HepG2 (cell line): ENCODE measurements around the gene UBAC2. TPM values are rescaled to one million over a fixed set of nuclear protein-coding genes. Genes with fewer than 3 reads are reported as not detected.

Experiments used
- ATAC-seq: fragments of 200-7000 bp; cut with Tn5 transposase; 3 replicates; pipeline ENCODE4 v1.9.1; 2020; ENCODE audit warnings: mild to moderate bottlenecking, moderate library complexity
- BruUV-seq: library from RNA; stranded (reverse); fragments of 400-500 nt; replicated peaks from 2 replicates; lab custom pipeline; 2021; lab: Mats Ljungman, UMichigan
- CTCF ChIA-PET: fragments of 300-600 bp; formaldehyde crosslinking; extraction: SDS; loops from one replicate; lab custom pipeline; 2021; ENCODE audit warnings: low total read pairs, inconsistent platforms, low intra/inter-chr PET ratio; lab: Yijun Ruan, JAX
- POLR2A ChIA-PET: fragments of 350-600 bp; sonication (Branson Sonifier 250); formaldehyde crosslinking; loops from one replicate; lab custom pipeline; 2020; ENCODE audit warnings: antibody characterized with exemption, inconsistent platforms; lab: Yijun Ruan, JAX
- DNase-seq: peaks from one replicate; pipeline ENCODE4 v3.0.0-alpha.2; 2015; ENCODE audit warnings: low spot score
- FAIRE-seq: peaks from 3 replicates; lab custom pipeline; 2011; peaks lifted over from hg19 to GRCh38; lab: Jason Lieb, UNC
- H2AFZ ChIP-seq: one replicate; pipeline ENCODE4 v1.6.1; 2011; ENCODE audit warnings: low read length, inconsistent platforms
- H3K27ac ChIP-seq: fragments of 300-600 bp; 3 replicates; pipeline ENCODE4 v1.8.0; 2011; ENCODE audit warnings: mixed run types, mild to moderate bottlenecking, mixed read lengths, low read length, inconsistent platforms; ENCODE audit not compliant: insufficient read depth; ENCODE audit errors: extremely low read length
- H3K27me3 ChIP-seq, 2 experiments: fragments of 200-600 bp in 1 of 2; 2 replicates in 1 of 2; 3 replicates in 1 of 2; pipeline versions ENCODE4 v1.6.0 to v1.8.0; 2011; ENCODE audit warnings: low read length in 2 of 2, mild to moderate bottlenecking in 2 of 2, moderate library complexity in 2 of 2, inconsistent platforms in 1 of 2; ENCODE audit not compliant: insufficient read depth in 2 of 2, control insufficient read depth in 1 of 2
- H3K36me3 ChIP-seq, 2 experiments: fragments of 200-600 bp in 1 of 2; replicated peaks in 1 of 2; 2 replicates in 1 of 2; 3 replicates in 1 of 2; pipeline versions ENCODE4 v1.5.1 to v1.8.0; 2011; ENCODE audit warnings: low read length in 2 of 2, inconsistent platforms in 1 of 2; ENCODE audit not compliant: insufficient read depth in 2 of 2, control insufficient read depth in 1 of 2
- H3K4me1 ChIP-seq: 2 replicates; pipeline ENCODE4 v1.5.1; 2012; ENCODE audit warnings: low read length, inconsistent platforms; ENCODE audit not compliant: insufficient read depth
- H3K4me2 ChIP-seq: 2 replicates; pipeline ENCODE4 v1.6.0; 2011; ENCODE audit warnings: low read depth, low read length, inconsistent platforms
- H3K4me3 ChIP-seq, 3 experiments: fragments of 200-600 bp in 1 of 3; sonication (generic), shearing (Covaris generic) in 1 of 3; replicated peaks in 1 of 3; 2 replicates each; pipeline ENCODE4 v1.5.1; 2011 to 2016; ENCODE audit warnings: low read length in 3 of 3, inconsistent platforms in 2 of 3, low read depth in 2 of 3, mild to moderate bottlenecking in 2 of 3, control low read depth in 1 of 3, mixed read lengths in 1 of 3; ENCODE audit not compliant: insufficient read depth in 1 of 3
- H3K79me2 ChIP-seq: one replicate; pipeline ENCODE4 v1.6.1; 2011; ENCODE audit warnings: low read length, inconsistent platforms; ENCODE audit not compliant: insufficient read depth
- H3K9ac ChIP-seq: 2 replicates; pipeline ENCODE4 v1.6.0; 2011; ENCODE audit warnings: mild to moderate bottlenecking, low read depth, low read length, inconsistent platforms; ENCODE audit not compliant: insufficient read depth
- H3K9me3 ChIP-seq: 2 replicates; pipeline ENCODE4 v1.5.1; 2012; ENCODE audit warnings: mild to moderate bottlenecking, low read length
- H4K20me1 ChIP-seq: 2 replicates; pipeline ENCODE4 v1.6.0; 2011; ENCODE audit warnings: inconsistent platforms, mild to moderate bottlenecking, low read length, moderate library complexity; ENCODE audit not compliant: insufficient read depth
- CBFB ChIP-seq: sonication (generic); formaldehyde crosslinking; IDR thresholded peaks from 2 replicates; pipeline ENCODE4 v1.4.0; 2020; ENCODE audit warnings: missing genetic modification reagents
- KDM6A ChIP-seq: IDR thresholded peaks from 2 replicates; pipeline ENCODE4 v1.6.1; 2016; ENCODE audit warnings: low read depth
- PBX2 ChIP-seq: IDR thresholded peaks from 2 replicates; pipeline ENCODE4 v1.6.1; 2016; ENCODE audit warnings: control low read depth
- SRF ChIP-seq: IDR thresholded peaks from 2 replicates; pipeline ENCODE4 v1.6.1; 2011; ENCODE audit warnings: mild to moderate bottlenecking, low read depth, low read length, moderate library complexity
- TOPORS ChIP-seq: sonication (generic); formaldehyde crosslinking; IDR thresholded peaks from 2 replicates; pipeline ENCODE4 v1.8.0; 2023; ENCODE audit warnings: mild to moderate bottlenecking, missing genetic modification reagents
- XBP1 ChIP-seq: sonication (generic); formaldehyde crosslinking; IDR thresholded peaks from 2 replicates; pipeline ENCODE4 v1.5.0; 2020; ENCODE audit warnings: missing genetic modification reagents
- ZFP82 ChIP-seq: sonication (generic); formaldehyde crosslinking; IDR thresholded peaks from 2 replicates; pipeline ENCODE4 v1.5.1; 2020; ENCODE audit warnings: mild to moderate bottlenecking, missing genetic modification reagents, borderline replicate concordance
- ZNF205 ChIP-seq: IDR thresholded peaks from 2 replicates; pipeline ENCODE4 v1.6.1; 2018; ENCODE audit warnings: missing biosample characterization, missing genetic modification reagents
- ZNF30 ChIP-seq: sonication (generic); formaldehyde crosslinking; IDR thresholded peaks from 2 replicates; pipeline ENCODE4 v1.5.0; 2020; ENCODE audit warnings: mild to moderate bottlenecking, missing genetic modification reagents
- ZNF318 ChIP-seq: sonication (generic); formaldehyde crosslinking; IDR thresholded peaks from 2 replicates; pipeline ENCODE4 v1.4.0; 2020; ENCODE audit warnings: mild to moderate bottlenecking, missing genetic modification reagents
- ZNF740 ChIP-seq: sonication (generic); formaldehyde crosslinking; IDR thresholded peaks from 2 replicates; pipeline ENCODE4 v1.4.0; 2020; ENCODE audit warnings: missing genetic modification reagents
- WGBS: methylation state at CpG from one replicate; pipeline ENCODE4 v1.1.6; 2017; ENCODE audit warnings: low lambda C conversion rate; 5-methylcytosine and 5-hydroxymethylcytosine counted together
- in situ Hi-C: cut with HindIII; loops from 2 replicates; pipeline ENCODE4 v1.10.0; 2017; ENCODE audit warnings: low pct_unique_long_range_greater_than_20kb; ENCODE audit not compliant: extremely low pct_ligation_motif_present
- intact Hi-C: fragments of 100-400 bp; cut with micrococcal nuclease; formaldehyde crosslinking; loops from one replicate; pipeline ENCODE4 v1.10.0; 2022; ENCODE audit not compliant: unreplicated experiment
- polyA plus RNA-seq, 8 experiments: library from polyadenylated mRNA; depleted of rRNA in 3 of 8; stranded (reverse) in 7 of 8; unstranded in 1 of 8; fragments of >200 nt; fragmentation: Illumina TruSeq in 4 of 8; extraction: Trizol in 4 of 8; gene quantifications; 2 replicates each; pipeline versions ENCODE4 v1.2.1 to v1.2.3, GENCODE V29; 2011 to 2016; ENCODE audit warnings: low read depth in 4 of 8, missing spikeins in 1 of 8, mixed read lengths in 1 of 8; ENCODE audit not compliant: insufficient read depth in 1 of 8
- total RNA-seq, 5 experiments: library from RNA; depleted of rRNA; stranded (reverse); fragments of >200 nt; fragmentation: Illumina TruSeq; extraction: Trizol; gene quantifications; 2 replicates each; pipeline ENCODE4 v1.2.3, GENCODE V29; 2016; ENCODE audit warnings: low read depth in 1 of 5
- TF ChIP-seq, protein P1 (sequence below): sonication (generic); formaldehyde crosslinking; IDR thresholded peaks from 2 replicates; pipeline ENCODE4 v1.5.0; 2020; ENCODE audit warnings: missing genetic modification reagents, mild to moderate bottlenecking, borderline replicate concordance

The UBAC2 gene
- total and polyA plus RNA-seq, 2 of the 13 experiments (the other 11 are each of a cell fraction or from before 2014, with no cell fraction given): 61.3 to 80.8 TPM

DNA sequence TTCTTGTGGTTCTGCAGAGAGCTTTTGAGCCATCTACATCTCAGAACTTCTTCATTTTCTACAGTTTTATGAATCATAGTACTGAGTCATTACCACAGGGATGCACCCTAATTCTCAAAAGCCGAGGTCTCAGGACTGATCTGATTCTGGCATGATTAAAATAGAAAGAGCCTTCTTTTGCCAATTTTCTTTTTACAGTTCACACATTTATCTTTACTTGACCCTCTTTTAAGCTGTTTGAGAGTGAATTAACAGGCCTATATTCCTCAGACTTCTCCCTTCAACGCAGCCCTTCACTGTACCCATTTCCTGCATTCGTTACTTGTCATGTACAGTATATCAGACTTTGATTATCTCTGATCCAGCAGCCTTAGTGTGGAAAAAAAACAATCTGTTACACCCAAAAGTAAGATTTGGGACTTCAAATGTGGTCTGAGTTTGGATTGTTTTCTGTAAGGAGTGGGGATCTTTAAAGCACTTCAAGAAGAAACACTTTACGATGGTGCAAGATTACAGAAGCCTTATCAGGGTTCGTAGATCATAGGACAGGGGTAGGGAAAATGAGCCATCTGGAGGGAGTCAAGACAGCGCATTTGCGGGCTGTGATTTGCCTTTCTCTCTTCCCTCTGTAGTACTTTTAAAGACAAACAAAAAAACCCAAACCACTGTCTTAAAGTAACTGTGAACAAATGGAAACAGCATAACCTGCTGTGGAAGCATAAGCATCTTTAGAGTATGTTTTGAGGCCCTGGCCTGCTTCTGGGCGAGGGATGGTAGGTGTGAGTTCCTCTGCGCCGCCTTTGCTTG is 121.8 kb downstream of the UBAC2 start:
- ATAC-seq (no peak), FAIRE-seq (no peak), DNase-seq (no peak)
- no TSS peak for BruUV-seq
- H3K9me3 ChIP-seq: no peaks in the 10 kb centered on the region
- no peaks in the 10 kb centered on the region for H4K20me1 ChIP-seq
- peaks cover 0 to 17% of the 10 kb centered on the region in 2 experiments; a peak in 4 of 5 replicates for H3K36me3 ChIP-seq
- ChIA-PET CTCF (no interaction called here), POLR2A (no interaction called here)
- no peaks in the 10 kb centered on the region for H3K4me1 ChIP-seq
- in situ Hi-C loops (no loop called here), intact Hi-C loops (no loop called here)
- H3K79me2 ChIP-seq: no peaks in the 10 kb centered on the region
- WGBS: 95% methylated on average over 10 of the region's 10 CpGs
- H3K27me3 ChIP-seq: no peaks in the 10 kb centered on the region
- H2AFZ ChIP-seq: no peak overlapping the region
- no peak overlapping the region for H3K27ac ChIP-seq
- no peak overlapping the region for H3K4me3 ChIP-seq
- H3K4me2 ChIP-seq: no peak overlapping the region
- H3K9ac ChIP-seq: no peak overlapping the region
- TF ChIP-seq, protein P1, sequence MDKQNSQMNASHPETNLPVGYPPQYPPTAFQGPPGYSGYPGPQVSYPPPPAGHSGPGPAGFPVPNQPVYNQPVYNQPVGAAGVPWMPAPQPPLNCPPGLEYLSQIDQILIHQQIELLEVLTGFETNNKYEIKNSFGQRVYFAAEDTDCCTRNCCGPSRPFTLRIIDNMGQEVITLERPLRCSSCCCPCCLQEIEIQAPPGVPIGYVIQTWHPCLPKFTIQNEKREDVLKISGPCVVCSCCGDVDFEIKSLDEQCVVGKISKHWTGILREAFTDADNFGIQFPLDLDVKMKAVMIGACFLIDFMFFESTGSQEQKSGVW (CRISPR knock-in tag): no peak
- no peak for TF ChIP-seq XBP1 (CRISPR knock-in tag)
- no peak for TF ChIP-seq SRF
- no peak for TF ChIP-seq CBFB (CRISPR knock-in tag)
- no peak for TF ChIP-seq PBX2 (CRISPR knock-in tag)
- TF ChIP-seq ZNF30 (CRISPR knock-in tag): no peak
- TF ChIP-seq ZFP82: no peak
- TF ChIP-seq ZNF740 (CRISPR knock-in tag): no peak
- TF ChIP-seq ZNF318: no peak
- no peak for TF ChIP-seq TOPORS (CRISPR knock-in tag)
- TF ChIP-seq ZNF205 (CRISPR knock-in tag): no peak
- TF ChIP-seq KDM6A (CRISPR knock-in tag): no peak
